GM12891 (cell line): ENCODE results near the gene AP1M1.

ENCODE experiments used
- DNase-seq: peaks from one replicate; pipeline ENCODE4 v3.0.0; 2011; ENCODE audit warnings: low spot score; ENCODE audit not compliant: insufficient read length
- FAIRE-seq: peaks from 2 replicates; lab custom pipeline; 2011; peaks lifted over from hg19 to GRCh38; lab: Jason Lieb, UNC
- PAX5 ChIP-seq: IDR thresholded peaks from 2 replicates; pipeline ENCODE4 v1.6.1; 2011; ENCODE audit warnings: low read length, moderate library complexity, mild to moderate bottlenecking; ENCODE audit not compliant: insufficient read depth, severe bottlenecking
- POLR2A ChIP-seq: IDR thresholded peaks from 2 replicates; pipeline ENCODE4 v1.6.1; 2011; ENCODE audit warnings: low read depth, low read length, control low read depth
- POLR2AphosphoS5 ChIP-seq: IDR thresholded peaks from 2 replicates; pipeline ENCODE4 v1.6.1; 2011; ENCODE audit warnings: low read depth, low read length, control low read depth
- POU2F2 ChIP-seq: IDR thresholded peaks from 2 replicates; pipeline ENCODE4 v1.6.1; 2011; ENCODE audit warnings: low read depth, mild to moderate bottlenecking, control low read depth, low read length, moderate library complexity
- SPI1 ChIP-seq: IDR thresholded peaks from 2 replicates; pipeline ENCODE4 v1.6.1; 2011; ENCODE audit warnings: low read depth, low read length, control low read depth
- TAF1 ChIP-seq: IDR thresholded peaks from 2 replicates; pipeline ENCODE4 v1.6.1; 2011; ENCODE audit warnings: low read depth, low read length, control low read depth

AP1M1 gene

DNA sequence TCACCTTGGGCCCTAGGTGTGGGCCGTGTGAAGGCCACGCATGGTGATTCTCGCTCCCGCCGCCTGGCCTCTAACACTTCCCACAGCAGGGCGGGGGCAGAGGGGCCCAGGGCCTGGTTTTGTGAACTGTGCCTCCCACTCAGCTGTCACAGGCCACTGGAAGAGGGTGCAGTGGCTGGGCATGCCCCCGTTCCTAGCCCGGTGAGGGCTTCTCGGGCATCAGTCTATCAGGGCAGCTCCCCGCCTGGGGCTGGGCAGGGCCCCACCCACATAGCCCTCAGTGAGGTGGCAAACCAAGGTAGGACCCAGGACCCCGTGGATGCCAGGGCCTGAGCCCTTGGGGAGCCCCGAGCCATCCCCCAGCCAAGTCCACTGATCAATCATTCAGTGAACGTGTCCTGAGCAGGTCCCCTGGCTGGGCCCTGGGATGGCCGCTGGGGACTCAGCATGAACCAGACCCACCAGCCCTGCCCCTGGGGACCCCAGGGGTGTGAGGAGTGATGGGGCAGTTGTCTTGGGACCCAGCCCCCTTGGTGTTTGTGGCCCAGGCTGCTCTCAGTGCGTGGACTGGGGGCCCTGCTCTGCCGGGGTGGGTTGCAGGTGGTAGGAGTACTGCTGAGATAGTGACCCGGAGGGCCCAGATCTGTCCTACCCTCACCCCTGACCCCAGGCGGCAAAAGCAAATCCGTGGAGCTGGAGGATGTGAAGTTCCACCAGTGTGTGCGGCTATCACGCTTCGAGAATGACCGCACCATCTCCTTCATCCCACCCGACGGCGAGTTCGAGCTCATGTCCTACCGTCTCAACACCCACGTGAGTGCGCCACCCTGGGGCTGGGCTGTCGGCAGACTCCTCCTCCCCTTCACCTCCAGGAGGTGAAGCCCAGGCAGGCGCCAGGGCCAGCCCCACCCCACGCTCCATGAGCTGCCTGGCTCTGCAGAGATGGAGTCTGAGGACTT is 29.4 kb downstream of the AP1M1 start:
- TF ChIP-seq SPI1 (no peak), POU2F2 (no peak), POLR2A (no peak), TAF1 (no peak), PAX5 (no peak), POLR2AphosphoS5 (no peak)
- FAIRE-seq (no peak), DNase-seq (no peak)

DNA sequence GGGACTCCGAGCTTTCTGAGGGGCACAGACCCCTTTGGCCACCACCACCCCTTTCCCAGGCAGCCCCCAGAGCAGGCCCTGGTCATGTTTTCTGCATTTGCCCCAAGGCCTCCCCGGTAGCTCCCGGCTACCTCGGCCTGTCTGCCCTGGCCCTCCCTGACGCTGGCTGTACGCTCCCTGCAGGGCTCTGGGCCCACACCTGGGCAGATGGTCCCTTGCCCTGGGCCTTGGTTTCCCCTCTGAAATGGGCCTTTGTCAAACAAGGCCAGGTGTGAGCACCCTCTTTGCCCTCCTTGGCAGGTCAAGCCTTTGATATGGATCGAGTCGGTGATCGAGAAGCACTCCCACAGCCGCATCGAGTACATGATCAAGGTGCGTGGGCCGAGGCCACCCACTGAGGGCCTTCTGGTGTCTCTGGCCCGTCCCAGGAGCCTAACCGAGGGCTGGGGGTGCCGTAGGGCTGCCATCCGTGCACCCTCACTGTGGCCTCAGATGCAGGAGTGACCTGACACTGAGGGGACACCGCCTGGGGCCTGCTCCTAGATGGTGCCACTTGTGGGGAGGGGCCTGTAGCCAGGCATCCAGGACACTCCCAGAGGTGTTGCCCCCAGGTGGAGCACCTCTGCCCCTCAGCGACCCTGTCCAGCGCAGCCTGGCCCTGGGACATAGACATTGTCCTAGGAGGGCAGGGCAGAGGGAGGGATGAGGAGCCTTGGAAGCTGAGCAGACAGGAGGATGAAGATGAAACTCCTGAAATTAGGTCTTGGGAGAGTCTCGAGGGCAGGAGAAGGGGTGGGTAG is 30.3 kb downstream of the AP1M1 start:
- FAIRE-seq, result no peak
- no peak for DNase-seq
- no peak for TF ChIP-seq POU2F2

DNA sequence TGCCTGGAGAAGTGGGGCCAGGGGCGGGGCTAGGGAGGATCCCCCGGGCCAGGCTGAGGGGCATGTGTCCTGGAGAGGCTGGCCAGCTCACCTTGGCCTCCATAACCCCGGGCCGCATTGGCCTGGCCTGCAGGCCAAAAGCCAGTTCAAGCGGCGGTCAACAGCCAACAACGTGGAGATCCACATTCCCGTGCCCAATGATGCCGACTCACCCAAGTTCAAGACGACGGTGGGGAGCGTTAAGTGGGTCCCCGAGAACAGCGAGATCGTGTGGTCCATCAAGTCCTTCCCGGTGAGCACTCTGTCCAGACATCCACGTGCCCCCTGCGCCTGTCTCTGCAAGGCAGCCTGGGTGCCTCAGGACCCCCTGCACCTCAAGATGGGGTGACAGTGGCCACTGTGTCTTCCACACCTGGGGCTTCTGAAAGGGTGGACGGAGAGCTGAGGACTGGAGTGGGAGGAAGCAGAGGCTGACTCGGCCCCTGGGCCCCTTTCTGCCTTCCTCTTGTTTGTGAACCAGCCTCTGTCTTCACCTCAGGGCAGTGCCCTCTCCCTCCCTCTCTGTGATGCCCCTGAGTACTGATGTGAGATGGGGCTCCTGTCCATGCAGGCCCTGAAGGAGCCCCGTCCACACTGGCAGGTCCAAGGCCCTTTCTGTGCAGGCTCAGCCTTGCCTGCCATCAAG is 31.1 kb downstream of the AP1M1 start:
- DNase-seq (no peak), FAIRE-seq (no peak)
- no peak for TF ChIP-seq POLR2A
- no peak for TF ChIP-seq SPI1
- no peak for TF ChIP-seq PAX5
- TF ChIP-seq POU2F2, result no peak
- no peak for TF ChIP-seq POLR2AphosphoS5
- TF ChIP-seq TAF1, result no peak

DNA sequence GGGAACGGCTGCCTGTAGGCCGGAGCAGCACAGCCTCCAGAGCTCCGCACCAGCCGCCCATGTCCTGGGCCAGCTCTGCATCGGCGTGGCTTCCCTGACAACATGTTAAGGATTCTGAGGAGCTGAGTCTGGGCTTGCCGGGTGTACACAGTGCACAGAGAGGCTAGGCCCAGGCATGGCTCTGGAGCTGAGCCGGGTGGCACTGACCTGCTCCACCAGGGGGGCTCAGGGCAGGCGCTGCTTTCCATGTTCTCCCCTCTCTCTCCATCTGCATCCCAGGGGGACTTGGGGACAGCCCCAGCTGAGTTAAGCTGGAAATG is 31.6 kb downstream of the AP1M1 start:
- TF ChIP-seq POLR2AphosphoS5, result no peak
- TF ChIP-seq TAF1, result no peak
- TF ChIP-seq POLR2A, result no peak
- no peak for TF ChIP-seq SPI1
- TF ChIP-seq PAX5, result no peak
- TF ChIP-seq POU2F2, result no peak
- FAIRE-seq (no peak), DNase-seq (no peak)

DNA sequence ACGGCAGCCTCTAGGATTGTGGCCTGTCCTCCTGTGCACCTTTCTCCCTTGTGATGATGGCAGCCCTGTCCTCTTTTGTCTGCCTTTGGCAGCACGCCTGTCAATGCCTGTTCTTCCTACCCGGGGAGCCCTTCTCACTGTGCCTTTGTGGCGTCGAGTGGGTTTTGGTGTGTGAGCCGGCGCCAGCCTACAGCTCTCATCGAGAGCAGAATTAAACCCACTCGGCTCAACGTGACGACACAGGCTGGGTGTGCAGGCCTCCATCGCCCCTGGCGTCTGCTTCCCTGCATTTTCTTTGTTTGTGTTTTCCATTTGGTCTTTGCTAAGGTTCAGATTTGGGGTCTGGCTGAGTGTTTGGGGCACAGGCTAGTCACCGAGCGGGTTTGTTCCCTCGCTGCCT is 34.4 kb downstream of the AP1M1 start:
- no peak for TF ChIP-seq POLR2AphosphoS5
- TF ChIP-seq TAF1, result no peak
- no peak for TF ChIP-seq PAX5
- no peak for TF ChIP-seq POU2F2
- no peak for TF ChIP-seq SPI1
- TF ChIP-seq POLR2A, result no peak
- no peak for DNase-seq
- FAIRE-seq, result no peak

DNA sequence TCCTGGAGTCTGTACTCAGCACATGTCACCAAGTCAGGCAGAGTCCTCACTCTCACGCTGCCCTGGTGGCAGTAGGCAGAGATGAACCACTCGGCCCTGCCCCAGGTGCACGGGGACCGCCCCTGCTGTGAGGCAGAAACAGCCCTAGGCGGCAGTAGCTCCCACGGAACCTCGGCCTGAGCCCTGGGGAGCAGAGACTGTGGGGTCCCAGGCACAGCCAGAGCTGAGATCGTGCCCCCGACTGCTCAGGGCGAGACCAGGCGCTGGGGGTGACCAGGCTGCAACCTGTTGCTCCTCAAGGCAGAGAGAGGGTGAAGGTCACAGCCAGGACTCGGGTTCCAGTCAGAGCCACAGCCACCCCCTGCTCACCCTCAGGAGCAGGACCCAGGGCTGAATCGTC is 34.9 kb downstream of the AP1M1 start:
- TF ChIP-seq PAX5, result no peak
- no peak for TF ChIP-seq POLR2A
- no peak for TF ChIP-seq TAF1
- FAIRE-seq (no peak), DNase-seq (no peak)

DNA sequence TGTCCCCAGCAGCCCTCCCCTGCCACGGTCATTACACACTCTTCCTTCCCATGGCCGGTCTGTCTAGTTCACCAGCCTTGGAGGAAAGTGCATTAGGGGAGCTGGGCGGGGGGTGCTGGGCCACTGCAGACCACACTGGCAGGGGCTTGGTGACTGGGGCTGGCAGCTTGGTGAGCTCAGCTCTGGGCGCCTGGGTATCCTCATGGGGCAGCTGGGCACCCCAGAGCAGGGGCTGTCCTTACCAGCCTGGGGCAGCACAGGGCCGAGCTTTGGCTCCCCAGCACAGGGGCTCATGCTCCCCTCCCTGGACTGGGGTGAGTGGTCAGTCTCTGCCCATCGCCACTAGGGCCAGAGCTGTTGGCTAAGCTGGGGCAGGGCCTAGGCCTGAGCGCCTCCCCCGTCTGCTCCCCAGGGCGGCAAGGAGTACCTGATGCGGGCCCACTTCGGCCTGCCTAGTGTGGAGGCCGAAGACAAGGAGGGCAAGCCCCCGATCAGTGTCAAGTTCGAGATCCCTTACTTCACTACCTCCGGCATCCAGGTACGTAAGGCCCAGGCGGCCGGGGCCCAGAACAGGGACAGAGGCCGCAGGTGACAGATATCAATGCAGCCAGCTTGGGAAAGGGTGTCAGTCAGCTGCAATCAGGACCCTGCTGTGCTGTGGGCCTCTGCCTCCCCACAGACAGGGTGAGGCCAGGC is 35.5 kb downstream of the AP1M1 start:
- TF ChIP-seq PAX5, result no peak
- TF ChIP-seq SPI1, result no peak
- TF ChIP-seq TAF1, result no peak
- no peak for TF ChIP-seq POLR2A
- no peak for TF ChIP-seq POLR2AphosphoS5
- no peak for TF ChIP-seq POU2F2
- DNase-seq, result no peak
- no peak for FAIRE-seq

DNA sequence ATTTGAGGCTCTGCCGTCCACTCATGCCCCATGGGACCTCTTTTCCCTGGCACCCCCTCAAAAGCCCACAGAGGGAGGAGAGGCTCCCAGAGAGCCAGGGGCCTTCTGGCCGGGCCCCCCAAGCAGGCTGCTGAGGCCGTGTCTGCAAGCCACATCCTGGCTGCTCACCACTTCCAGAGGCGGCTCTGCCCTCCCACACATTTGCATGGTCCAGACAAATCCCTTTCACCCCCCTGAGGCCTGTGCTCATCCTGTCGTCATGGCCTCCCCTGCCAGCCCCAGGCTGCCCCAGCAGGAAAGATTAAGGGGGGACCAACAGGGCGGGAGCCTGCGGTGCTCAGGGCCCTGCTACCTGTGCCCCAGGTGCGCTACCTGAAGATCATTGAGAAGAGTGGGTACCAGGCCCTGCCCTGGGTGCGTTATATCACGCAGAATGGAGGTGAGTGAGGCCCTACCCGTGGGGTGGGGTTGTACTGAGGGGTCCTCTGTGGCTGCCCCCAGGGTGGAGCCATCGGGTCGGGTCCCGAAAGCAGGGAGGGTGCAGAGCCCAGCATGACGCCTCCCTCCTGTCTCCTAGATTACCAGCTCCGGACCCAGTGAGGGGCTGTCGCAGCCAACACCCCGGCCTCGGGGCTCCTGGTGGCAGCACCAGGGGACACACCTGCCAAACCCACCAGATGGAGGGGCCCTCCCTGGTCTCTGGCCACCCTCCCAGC is 36.3 kb downstream of the AP1M1 start:
- FAIRE-seq (no peak), DNase-seq (no peak)
- no peak for TF ChIP-seq POLR2AphosphoS5
